ENCODE results near the gene ADCY5.

The ADCY5 gene

GRCh38 chr3:123384256-123384655 is 64.6 kb downstream of the ADCY5 start:
- DNase-seq: no peak

- no peak for DNase-seq
Measured at GRCh38 chr3:123383091-123384053, 65.5 kb downstream of the ADCY5 start.

GRCh38 chr3:123380261-123380660 is 68.6 kb downstream of the ADCY5 start:
- no peak for DNase-seq

- no peak for DNase-seq
Measured at GRCh38 chr3:123379041-123379830, 69.7 kb downstream of the ADCY5 start.

- DNase-seq: no peak
Measured at GRCh38 chr3:123378409-123378915, 70.4 kb downstream of the ADCY5 start.

- DNase-seq: no peak
Measured at GRCh38 chr3:123377243-123377740, 71.6 kb downstream of the ADCY5 start.

- DNase-seq: no peak
Measured at GRCh38 chr3:123376451-123377242, 72.2 kb downstream of the ADCY5 start.

- no peak for DNase-seq
Measured at GRCh38 chr3:123375014-123375940, 73.6 kb downstream of the ADCY5 start.

- DNase-seq: no peak
Measured at GRCh38 chr3:123374016-123374415, 74.9 kb downstream of the ADCY5 start.

- no peak for DNase-seq
Measured at GRCh38 chr3:123373474-123373987, 75.4 kb downstream of the ADCY5 start.

- DNase-seq: no peak
Measured at GRCh38 chr3:123372686-123373473, 76.0 kb downstream of the ADCY5 start.

- DNase-seq: no peak
Measured at GRCh38 chr3:123371859-123372685, 76.8 kb downstream of the ADCY5 start.

- no peak for DNase-seq
Measured at GRCh38 chr3:123371426-123371825, 77.5 kb downstream of the ADCY5 start.

GRCh38 chr3:123370819-123371218 is 78.1 kb downstream of the ADCY5 start:
- DNase-seq: no peak

- no peak for DNase-seq
Measured at GRCh38 chr3:123369085-123369484, 79.8 kb downstream of the ADCY5 start.

GRCh38 chr3:123367467-123368154 is 81.3 kb downstream of the ADCY5 start:
- no peak for DNase-seq

GRCh38 chr3:123365450-123366143 is 83.3 kb downstream of the ADCY5 start:
- DNase-seq: no peak

- no peak for DNase-seq
Measured at GRCh38 chr3:123361071-123361470, 87.8 kb downstream of the ADCY5 start.
